Muscle of arm (tissue), 14 donors: ENCODE measurements around the gene SLC9C1. TPM values are rescaled to one million over a fixed set of nuclear protein-coding genes. Genes with fewer than 3 reads are reported as not detected.
A peak's percentile ranks its signal among the peaks of the same experiment; 100 is the strongest.

Experiments used
- DNase-seq: peaks from one replicate; pipeline ENCODE4 v3.0.0-alpha.2; 2013
- long read RNA-seq, 11 donors: transcript quantifications; one replicate each; lab custom pipeline, GENCODE V29; 2026
- polyA plus RNA-seq, 12 donors: library from polyadenylated mRNA; unstranded; fragments of 120-200 nt; gene quantifications; one replicate each; pipeline ENCODE4 v1.2.1, GENCODE V29; 2013; ENCODE audit not compliant: insufficient read length in 12 of 12

Gene SLC9C1
- 1 to 10 TPM in 2 of 12 donors, under 1 TPM in 8, not detected in 2; 0.13 to 1.3 (median 0.50) TPM for polyA plus RNA-seq
- long read RNA-seq, donor 1, result 0 reads
- long read RNA-seq, donor 2, result 0 reads
- long read RNA-seq, donor 3, result 0 reads
- long read RNA-seq, donor 4, result 0 reads
- long read RNA-seq, donor 5, result 0 reads
- long read RNA-seq, donor 6, result 0 reads
- long read RNA-seq, donor 7, result 0 reads
- long read RNA-seq, donor 8, result 0 reads
- long read RNA-seq, donor 9, result 0 reads
- long read RNA-seq, donor 10, result 0 reads
- long read RNA-seq, donor 11, result 0 reads

GRCh38 chr3:112293368-112294321 lies at the start of gene SLC9C1:
TSS of gene SLC9C1 (minus strand) at chr3:112294216. CDS start at chr3:112286791, 7,425 bp downstream.
- DNase-seq, result peak; percentile 77

DNA sequence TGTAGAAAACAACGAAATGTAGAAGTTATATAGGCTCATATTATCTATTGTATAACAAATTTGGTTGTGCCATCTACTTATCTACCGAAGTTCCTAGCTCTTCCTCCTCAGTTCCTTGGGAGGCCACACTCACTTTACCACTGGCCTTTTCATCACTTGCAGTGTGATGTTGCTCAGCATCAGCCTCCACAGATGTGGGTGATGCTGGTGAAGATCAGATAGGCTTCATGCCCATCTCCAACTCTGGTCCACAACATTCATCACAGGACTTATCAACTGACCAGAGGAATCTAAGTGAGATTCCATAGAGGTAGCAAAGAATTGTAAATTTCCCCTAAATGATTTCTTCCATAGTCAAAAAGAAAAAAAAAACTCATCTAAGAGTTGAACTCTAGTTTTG lies 47.4 kb upstream of the SLC9C1 start:
- DNase-seq, result no peak

DNA sequence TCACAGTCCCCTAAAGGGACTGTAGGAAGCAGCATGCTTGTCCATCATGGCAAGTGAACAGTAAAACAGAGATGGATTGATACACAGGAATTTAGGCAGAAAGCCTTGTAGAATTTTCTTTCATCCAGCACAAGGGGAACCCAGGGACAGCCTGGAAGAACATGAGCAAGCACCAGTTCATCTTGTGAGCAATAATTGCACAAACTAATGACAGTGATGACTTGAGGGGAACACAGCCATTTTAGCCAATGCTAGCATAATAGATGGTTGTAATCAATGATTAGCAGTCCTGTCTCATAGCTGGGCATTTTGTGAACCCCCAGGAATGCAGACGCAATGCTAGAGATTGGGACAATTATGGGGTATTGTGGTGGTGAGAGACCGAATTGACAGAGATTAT lies 45.6 kb upstream of the SLC9C1 start:
- no peak for DNase-seq

GRCh38 chr3:112339134-112339533 lies 45.1 kb upstream of the SLC9C1 start:
- no peak for DNase-seq

- no peak for DNase-seq
Measured at GRCh38 chr3:112338727-112339056, 44.7 kb upstream of the SLC9C1 start.

DNA sequence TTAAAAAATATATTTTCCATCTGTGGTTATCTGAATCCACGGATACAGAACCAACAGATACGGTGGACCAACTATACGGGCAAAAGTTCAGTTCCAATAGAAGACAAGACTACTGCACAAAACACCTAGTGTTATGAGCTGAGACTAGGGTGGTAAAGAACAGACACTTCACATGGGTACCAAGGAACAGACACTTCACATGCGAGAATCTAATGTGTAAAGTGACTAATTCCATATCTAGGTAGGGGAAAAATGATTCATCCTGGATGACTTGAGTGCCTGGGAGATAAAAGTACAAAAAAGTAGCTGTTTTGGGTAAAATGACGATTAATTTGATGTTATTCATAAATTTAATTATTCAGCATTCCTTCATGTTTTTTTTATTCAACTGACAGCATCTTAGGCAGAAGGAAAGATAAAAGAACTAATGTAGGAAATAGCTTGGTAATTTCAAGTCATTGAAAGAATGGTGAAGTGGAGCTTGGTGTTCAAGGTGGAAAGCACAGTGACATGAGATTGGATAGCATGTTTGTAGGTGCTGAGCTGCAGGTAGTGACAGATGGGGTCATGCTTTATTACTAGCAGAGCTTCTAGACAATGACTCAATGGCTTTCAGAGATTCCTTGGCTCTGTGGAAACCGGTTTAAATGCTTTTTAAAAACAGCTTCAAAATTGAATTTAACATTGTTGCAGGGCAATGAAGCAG lies 44.2 kb upstream of the SLC9C1 start:
- no peak for DNase-seq

DNA sequence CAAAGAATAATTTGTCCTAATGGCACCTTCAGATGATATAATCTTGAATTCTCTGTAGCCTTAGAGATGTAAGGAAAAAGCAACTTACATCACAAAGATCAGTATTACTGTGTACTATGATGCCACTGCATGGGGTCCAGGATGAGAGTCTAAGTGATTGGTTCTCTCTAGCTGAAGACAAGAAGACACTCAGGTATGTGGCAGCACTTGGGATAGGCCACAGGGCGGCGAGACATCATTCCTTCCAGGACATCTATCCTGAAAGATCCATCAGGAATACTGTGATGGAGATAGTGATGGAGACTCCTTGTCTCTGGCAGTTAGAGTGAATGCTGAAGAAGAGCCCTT lies 41.4 kb upstream of the SLC9C1 start:
- DNase-seq, result no peak

GRCh38 chr3:112334691-112335433 lies 40.8 kb upstream of the SLC9C1 start:
- DNase-seq, result peak; percentile 41

DNA sequence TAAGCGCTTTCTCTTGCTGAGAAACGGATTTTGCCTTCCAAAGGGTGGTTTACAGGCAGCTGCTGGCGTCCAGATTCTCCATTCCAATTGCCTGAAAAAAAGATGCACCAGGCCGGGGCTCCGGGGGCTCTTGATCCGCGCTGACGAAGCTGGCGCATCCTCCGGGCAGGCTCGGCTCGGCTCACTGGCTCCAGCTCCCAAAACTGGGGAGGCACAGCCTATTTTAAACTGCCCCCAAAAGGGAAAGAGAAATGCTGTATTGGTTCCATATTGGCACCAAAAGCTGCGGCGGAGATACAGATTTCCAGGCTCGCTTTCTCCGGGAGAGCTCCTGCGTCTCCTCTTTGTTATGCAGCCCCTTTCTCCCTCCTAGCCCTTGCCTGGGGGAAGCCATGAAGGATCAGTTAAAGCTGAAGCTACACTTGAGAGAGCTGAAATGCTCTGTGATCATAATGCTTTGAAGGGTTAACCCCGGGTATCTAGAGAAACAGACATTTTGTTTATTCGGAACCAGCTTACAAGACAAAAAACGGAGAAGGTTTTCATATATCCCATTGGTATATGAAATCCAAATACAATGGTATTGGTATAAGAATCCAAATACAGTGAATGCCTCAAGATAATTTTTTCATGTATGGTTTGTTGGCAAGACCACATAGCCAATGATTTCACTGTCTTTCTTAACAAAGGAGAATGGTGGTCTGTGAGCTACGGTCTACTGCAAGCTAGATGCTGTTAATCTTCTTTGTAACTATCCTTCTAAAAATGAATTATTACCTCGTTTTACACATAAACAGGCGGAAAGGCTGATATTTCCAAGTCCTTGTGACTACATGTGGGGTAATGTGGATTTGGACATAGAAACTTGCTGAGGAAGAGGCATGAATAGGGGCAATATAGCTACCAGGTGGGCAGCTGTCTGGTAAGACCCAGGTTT lies 39.6 kb upstream of the SLC9C1 start:
- peak; percentile 77 for DNase-seq

GRCh38 chr3:112333002-112333380 lies 39.0 kb upstream of the SLC9C1 start, which contains the start of gene CD200:
TSS of gene CD200 (plus strand) at chr3:112333156. CDS start at chr3:112333213, 57 bp downstream.
- peak; percentile 77 for DNase-seq

DNA sequence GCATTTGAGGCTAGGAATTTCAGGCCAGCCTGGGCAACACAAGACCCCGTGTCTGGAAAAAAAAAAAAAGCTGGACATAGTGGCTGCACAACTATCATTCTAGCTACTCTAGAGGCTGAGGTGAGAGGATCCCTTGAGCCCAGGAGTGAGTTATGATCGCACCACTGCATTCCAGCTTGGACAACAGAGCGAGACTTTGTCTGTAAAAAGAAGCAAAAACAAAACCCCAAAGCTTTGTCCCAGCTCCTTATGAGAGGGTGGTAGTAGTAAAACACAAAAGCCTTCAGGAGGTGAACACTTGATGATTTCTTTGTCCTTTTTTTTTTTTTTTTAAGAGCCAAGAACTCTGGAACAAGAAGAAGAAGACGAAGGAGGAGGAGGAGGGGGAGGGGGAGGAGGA lies 37.8 kb upstream of the SLC9C1 start:
- DNase-seq, result no peak

DNA sequence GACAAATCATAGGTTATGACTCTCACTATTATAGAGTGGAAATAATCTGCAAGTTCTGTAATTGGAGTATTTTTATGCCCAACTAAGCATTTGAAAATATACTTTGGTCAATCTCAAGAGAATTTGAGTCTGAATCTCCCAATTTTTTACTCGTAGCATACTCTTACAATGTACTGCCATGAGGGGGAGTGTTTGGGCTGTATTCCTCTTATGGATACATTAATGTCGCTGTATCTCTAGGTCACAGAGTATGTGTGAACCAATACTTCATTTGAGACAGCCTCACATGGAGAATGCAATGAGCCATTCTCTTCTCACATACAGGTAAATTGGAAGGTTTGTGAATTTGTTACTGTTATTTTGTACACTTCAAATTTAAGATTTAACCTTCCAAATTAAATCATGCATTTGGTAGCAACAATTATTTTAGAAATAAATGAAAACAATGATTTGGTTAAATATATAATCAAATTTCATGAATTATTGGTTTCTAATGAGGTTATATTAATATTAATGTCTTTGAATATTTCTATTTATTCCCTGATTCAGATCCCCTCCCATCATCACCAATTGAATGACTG lies 33.4 kb upstream of the SLC9C1 start:
- DNase-seq, result peak; percentile 67

- no peak for DNase-seq
Measured at GRCh38 chr3:112321867-112322652, 28.0 kb upstream of the SLC9C1 start.

GRCh38 chr3:112320691-112321090 lies 26.7 kb upstream of the SLC9C1 start:
- DNase-seq, result no peak

GRCh38 chr3:112319516-112320276 lies 25.7 kb upstream of the SLC9C1 start:
- DNase-seq, result no peak

GRCh38 chr3:112315791-112316190 lies 21.8 kb upstream of the SLC9C1 start:
- no peak for DNase-seq

DNA sequence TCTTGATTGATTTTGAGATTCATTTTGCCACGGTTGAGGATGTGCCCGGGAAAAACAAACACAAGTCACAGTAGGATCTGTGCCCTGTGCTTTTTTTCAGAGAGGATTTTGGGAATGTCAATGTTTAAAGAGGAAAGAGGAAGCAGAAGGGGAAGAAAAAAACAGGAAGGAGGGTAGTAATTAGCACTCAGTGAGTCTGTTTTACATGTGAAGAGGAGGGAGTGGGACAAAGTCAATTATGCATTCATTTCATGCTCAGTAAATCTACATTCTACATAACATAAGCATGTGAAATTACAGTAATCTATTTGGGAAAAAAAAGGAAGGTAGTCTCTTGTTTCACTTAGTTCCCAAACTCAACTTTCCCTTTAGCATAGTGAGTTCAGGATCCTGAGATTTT lies 20.6 kb upstream of the SLC9C1 start:
- DNase-seq, result no peak

DNA sequence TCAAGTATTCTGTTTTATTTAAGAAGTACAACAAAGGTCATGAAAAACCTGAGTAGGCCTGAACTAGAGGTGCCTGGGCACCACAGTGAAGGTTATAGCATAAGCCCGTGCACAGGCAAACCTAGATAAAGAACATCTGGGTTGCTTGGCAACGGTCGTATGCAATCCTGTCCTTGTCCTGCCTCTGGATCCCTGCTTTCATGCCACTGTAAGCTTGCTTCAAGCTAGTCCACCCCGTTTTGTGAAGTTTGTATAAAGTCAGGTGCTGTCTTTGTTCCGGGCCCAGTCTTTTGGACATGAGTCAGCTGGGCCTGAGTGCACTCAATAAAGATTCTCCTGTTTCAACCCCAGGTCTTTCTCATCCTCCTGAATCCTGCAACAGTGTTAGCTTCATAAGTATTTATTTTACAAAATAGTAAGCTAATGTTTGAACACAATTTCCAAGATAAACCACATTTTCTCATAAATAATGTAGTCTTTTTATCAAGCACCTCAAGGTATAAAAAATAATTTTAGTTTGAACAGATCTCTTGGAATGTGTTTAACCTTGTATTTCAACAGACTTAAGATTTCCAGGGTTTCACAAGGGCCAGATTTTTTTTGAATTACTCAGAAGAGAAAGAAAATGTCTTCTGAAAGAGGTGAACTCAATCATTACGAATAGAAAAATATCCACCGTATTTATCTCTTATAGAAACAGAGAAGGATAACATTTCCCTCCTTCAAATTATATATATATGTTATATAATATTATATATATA lies 14.3 kb upstream of the SLC9C1 start:
- no peak for DNase-seq
